Measurements from ENCODE around the gene MYH9. TPM values are rescaled to one million over a fixed set of nuclear protein-coding genes. Genes with fewer than 3 reads are reported as not detected.
A peak's percentile ranks its signal among the peaks of the same experiment; 100 is the strongest.

Gene MYH9
- total RNA-seq, 4 donors from 2014 or later = 284 to 323 (median 294) TPM

GRCh38 chr22:36249160-36249559 is 138.6 kb downstream of the MYH9 start:
- H3K27me3 ChIP-seq = no peaks in the 10 kb centered on the region
- no peak for DNase-seq (ENCODE audit: low spot score in 2 of 2)
- no peak for TF ChIP-seq POLR2AphosphoS5 (IDR thresholded peaks at IDR 0.05)
- no peak for TF ChIP-seq EP300 (IDR thresholded peaks at IDR 0.05)
- TF ChIP-seq POLR2A (IDR thresholded peaks at IDR 0.05) = no peak
- TF ChIP-seq CTCF (IDR thresholded peaks at IDR 0.05) = no peak
- WGBS = 90% methylated on average over 2 of the region's 2 CpGs
- peaks cover 21% of the 10 kb centered on the region for H3K4me1 ChIP-seq
- H3K4me3 ChIP-seq = no peak overlapping the region
- no peaks in the 10 kb centered on the region for H3K9me3 ChIP-seq
- H3K36me3 ChIP-seq = no peaks in the 10 kb centered on the region
- no peak overlapping the region for H3K27ac ChIP-seq

DNA sequence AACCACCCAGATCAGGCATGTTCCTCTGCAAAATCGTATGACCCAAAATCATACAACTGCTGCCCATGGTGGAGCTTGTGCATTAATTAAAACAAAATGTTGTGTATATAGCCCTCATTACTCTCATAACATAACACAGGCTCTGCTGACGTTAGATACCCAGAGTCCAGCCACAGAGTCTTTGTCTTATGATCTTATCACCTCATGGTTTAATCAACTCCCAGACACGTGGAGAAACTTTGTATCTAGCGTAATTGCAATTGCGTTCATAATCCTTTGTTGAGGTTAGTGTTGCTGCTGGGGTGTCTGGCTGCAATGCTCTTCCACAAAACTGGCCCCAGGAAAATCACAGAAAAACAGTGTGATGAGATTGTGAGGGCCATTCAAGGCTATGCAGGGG is 139.8 kb downstream of the MYH9 start:
- no peaks in the 10 kb centered on the region for H3K36me3 ChIP-seq
- H3K27ac ChIP-seq = no peak overlapping the region
- H3K9me3 ChIP-seq = no peaks in the 10 kb centered on the region
- peaks cover 17% of the 10 kb centered on the region for H3K4me1 ChIP-seq
- no peak for DNase-seq (ENCODE audit: low spot score in 2 of 2)
- H3K27me3 ChIP-seq = no peaks in the 10 kb centered on the region
- 54% methylated on average over 5 of the region's 5 CpGs for WGBS
- no peak for TF ChIP-seq CTCF (IDR thresholded peaks at IDR 0.05)
- TF ChIP-seq POLR2A (IDR thresholded peaks at IDR 0.05) = no peak
- TF ChIP-seq POLR2AphosphoS5 (IDR thresholded peaks at IDR 0.05) = no peak
- no peak overlapping the region for H3K4me3 ChIP-seq

DNA sequence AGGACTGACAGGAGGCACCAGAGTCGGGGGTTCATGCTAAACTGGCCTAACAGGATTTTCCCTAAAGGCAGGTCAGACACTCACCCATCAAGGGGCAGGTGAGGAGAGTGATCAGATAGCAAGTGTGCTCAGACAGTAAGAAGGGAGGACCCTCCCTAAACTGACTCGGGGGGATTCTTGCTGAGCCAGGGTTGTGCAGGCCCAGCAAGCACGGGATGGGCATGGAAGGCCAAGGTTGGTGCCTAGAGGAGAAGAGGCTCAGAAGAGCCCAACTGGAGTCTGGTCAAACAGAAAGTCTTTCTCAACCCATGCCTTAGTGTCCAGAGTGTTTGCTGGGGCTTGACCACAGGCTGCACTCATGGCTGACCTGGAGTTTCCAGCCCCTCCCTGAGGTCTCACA is 141.0 kb downstream of the MYH9 start:
- DNase-seq (ENCODE audit: low spot score in 2 of 2) = no peak
- H3K9me3 ChIP-seq = no peaks in the 10 kb centered on the region
- no peaks in the 10 kb centered on the region for H3K36me3 ChIP-seq
- TF ChIP-seq CTCF (IDR thresholded peaks at IDR 0.05) = no peak
- TF ChIP-seq POLR2A (IDR thresholded peaks at IDR 0.05) = no peak
- no peak for TF ChIP-seq POLR2AphosphoS5 (IDR thresholded peaks at IDR 0.05)
- TF ChIP-seq EP300 (IDR thresholded peaks at IDR 0.05) = no peak
- WGBS = 74% methylated on average over 3 of the region's 3 CpGs
- no peaks in the 10 kb centered on the region for H3K27me3 ChIP-seq
- peaks cover 12% of the 10 kb centered on the region for H3K4me1 ChIP-seq
- H3K27ac ChIP-seq = no peak overlapping the region
- no peak overlapping the region for H3K4me3 ChIP-seq

DNA sequence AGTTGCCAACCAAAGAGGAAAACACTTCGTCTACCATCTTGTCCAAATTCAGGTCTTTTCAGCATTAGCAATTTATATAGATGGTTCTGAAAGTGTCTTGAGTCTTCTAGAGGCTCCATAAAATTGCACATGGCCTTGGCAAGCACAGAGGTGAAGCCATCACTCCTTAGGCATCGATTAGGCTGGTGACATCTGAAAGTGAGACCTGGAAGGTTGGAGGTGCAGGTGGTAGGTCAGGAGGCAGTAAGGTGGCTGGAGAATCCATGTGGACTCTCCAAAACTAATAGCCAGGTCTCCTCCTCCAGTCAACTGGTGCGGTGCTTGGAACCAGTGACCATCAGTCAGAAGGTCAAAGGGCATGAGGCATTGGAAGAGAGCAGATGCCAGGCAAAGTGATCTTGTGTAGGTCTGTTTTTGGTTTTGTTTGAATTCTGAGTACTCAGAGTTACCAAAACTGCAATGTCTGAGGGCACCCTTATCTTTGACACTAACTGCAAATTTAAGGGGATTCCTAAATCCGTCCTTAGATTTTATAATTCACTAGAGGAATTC is 141.9 kb downstream of the MYH9 start:
- TF ChIP-seq POLR2AphosphoS5 (IDR thresholded peaks at IDR 0.05) (no peak), POLR2A (IDR thresholded peaks at IDR 0.05) (no peak), EP300 (IDR thresholded peaks at IDR 0.05) (no peak), CTCF (IDR thresholded peaks at IDR 0.05) (no peak)
- Histone ChIP-seq H3K27ac (no peak overlapping the region), H3K9me3 (no peaks in the 10 kb centered on the region)

DNA sequence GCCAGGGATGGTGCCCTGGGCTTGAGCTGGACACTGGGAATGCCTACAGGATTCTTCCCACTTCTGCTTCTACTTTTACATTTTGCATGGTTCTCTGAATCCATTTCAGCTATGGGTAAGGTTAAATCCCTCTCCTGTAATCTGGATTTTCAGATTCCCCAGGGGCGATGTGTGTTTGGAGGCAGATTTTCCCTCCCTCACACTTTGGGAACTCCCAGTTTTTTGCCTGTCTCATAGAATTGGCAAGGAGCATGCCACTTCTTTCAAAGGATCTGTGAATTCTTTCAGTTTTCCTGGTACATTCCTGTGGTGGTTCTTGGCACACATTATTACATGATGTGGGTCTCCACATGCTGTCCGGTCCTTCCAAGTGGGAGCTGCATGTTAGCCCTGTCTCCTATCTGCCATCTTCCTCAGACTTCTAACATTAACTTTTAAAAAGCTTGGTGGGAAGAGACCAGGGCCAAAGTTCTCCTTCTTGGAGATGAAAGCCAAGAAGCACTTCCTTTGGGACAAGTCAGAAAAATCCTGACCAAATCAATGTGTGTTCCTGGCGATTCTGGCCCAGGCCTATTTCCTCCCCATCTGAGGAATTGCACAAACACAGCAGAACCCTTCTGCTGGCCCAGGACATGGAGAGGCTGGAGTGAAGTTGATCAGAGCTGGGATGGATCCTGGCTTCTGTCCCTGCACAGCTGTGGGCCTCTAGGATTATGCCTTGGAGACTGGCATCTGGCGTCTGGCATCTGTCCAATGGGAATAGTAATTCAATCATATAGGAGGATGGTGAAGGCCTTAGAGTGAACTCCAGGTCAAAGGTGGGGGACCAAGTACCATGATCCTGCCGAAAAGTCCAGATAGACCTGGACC is 143.0 kb downstream of the MYH9 start:
- H3K27ac ChIP-seq = peak overlapping the region; percentile 57
- TF ChIP-seq POLR2A (IDR thresholded peaks at IDR 0.05) (no peak), POLR2AphosphoS5 (IDR thresholded peaks at IDR 0.05) (no peak), EP300 (IDR thresholded peaks at IDR 0.05) (no peak), CTCF (IDR thresholded peaks at IDR 0.05) (no peak)
- H3K4me1 ChIP-seq = peaks cover 14% of the 10 kb centered on the region
- no peaks in the 10 kb centered on the region for H3K36me3 ChIP-seq
- 68% methylated on average over 4 of the region's 5 CpGs for WGBS
- H3K27me3 ChIP-seq = no peaks in the 10 kb centered on the region
- DNase-seq (ENCODE audit: low spot score in 2 of 2) = no peak
- H3K9me3 ChIP-seq = no peaks in the 10 kb centered on the region
- no peak overlapping the region for H3K4me3 ChIP-seq

More for the DNA sequence above, 141.9 kb downstream of the MYH9 start:
- H3K36me3 ChIP-seq = no peaks in the 10 kb centered on the region
- DNase-seq (ENCODE audit: low spot score in 2 of 2) = no peak
- H3K4me1 ChIP-seq = peaks cover 12% of the 10 kb centered on the region
- 73% methylated on average over 4 of the region's 4 CpGs for WGBS
- H3K27me3 ChIP-seq = no peaks in the 10 kb centered on the region
- H3K4me3 ChIP-seq = no peak overlapping the region
